Measurements from ENCODE around the gene SEC14L6.

DNA sequence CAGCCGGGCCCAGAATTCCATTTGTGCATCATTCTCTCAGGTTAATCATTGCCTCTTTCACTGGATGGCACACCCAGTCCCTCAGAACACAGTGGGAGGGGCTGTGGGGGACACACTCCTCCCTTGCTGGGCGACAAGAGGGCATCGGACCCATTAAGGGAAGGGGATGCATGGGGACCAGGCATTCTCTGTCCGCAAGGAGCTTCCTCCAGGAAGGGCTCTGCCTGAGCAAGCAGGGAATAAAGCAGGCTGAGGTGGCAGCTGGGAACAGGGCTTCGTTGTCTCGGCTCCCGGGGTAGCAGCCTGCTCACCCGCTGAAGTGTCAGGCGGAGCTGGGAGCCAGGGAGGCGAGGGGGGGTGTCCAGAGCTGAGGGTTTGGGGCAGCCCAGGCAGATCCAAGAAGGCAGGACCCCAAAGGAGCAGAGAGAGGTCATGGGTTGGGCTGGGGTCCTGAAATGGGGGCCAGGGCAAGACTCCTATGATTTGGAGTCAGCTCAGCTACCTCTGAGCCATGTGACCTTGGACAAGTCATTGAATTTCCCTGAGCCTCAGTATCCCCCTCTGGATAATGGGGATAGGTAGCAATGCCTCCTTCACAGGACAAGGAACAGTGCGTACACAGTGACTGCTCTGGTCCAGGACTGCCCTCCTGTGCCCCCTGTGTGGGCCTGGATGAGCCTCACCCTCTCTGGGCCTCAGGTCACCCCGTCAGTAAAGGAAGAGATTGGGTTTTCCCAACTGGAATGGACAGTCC, 26.5 kb upstream of the SEC14L6 start:
- TF ChIP-seq, protein P1, sequence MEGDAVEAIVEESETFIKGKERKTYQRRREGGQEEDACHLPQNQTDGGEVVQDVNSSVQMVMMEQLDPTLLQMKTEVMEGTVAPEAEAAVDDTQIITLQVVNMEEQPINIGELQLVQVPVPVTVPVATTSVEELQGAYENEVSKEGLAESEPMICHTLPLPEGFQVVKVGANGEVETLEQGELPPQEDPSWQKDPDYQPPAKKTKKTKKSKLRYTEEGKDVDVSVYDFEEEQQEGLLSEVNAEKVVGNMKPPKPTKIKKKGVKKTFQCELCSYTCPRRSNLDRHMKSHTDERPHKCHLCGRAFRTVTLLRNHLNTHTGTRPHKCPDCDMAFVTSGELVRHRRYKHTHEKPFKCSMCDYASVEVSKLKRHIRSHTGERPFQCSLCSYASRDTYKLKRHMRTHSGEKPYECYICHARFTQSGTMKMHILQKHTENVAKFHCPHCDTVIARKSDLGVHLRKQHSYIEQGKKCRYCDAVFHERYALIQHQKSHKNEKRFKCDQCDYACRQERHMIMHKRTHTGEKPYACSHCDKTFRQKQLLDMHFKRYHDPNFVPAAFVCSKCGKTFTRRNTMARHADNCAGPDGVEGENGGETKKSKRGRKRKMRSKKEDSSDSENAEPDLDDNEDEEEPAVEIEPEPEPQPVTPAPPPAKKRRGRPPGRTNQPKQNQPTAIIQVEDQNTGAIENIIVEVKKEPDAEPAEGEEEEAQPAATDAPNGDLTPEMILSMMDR (IDR thresholded peaks at IDR 0.05), result no peak
- TF ChIP-seq EP300 (IDR thresholded peaks at IDR 0.05) (no peak), POLR2A (IDR thresholded peaks at IDR 0.05) (no peak)
